ENCODE measurements around the gene ZNF687. TPM values are rescaled to one million over a fixed set of nuclear protein-coding genes. Genes with fewer than 3 reads are reported as not detected.

ZNF687 gene
- total RNA-seq, 1 experiment from 2014 or later: 34.3 TPM

DNA sequence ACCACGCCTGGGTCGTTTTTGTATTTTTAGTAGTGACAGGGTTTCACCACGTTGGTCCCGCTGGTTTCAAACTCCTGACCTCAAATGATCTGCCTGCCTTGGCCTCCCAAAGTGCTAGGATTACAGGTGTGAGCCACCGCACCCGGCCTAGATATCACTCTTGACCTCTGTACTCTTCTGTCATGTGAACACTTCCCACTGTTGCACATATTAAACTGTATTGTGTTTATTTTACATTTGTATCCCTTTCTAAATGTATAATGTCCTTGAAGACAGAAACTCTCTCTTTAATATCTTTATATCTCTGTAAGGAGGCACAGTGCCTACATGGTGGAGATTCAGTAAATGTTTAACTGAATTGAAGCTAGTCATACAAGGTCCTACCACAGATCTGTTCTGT is 46.9 kb upstream of the ZNF687 start:
- intact Hi-C loops (cut with micrococcal nuclease): no loop called here
- Histone ChIP-seq H3K9me3 (ENCODE audit: control insufficient read depth in 1 of 2, insufficient read depth in 1 of 2, low read depth in 1 of 2, low read length in 2 of 2) (no peaks in the 10 kb centered on the region), H2AFZ (ENCODE audit: low read depth, low read length, poor library complexity, severe bottlenecking) (no peak overlapping the region), H3K27me3 (ENCODE audit: insufficient read depth, low read length) (no peaks in the 10 kb centered on the region), H3K79me2 (ENCODE audit: insufficient read depth, low read length) (peaks cover 19% of the 10 kb centered on the region; the same call in 1 of the 2 replicates), H3K4me2 (ENCODE audit: low read length) (no peak overlapping the region), H3K9me2 (ENCODE audit: insufficient read depth) (no peaks in the 10 kb centered on the region), H3K9ac (ENCODE audit: low read length) (no peak overlapping the region), H3K4me1 (ENCODE audit: control insufficient read depth in 1 of 2, insufficient read depth in 2 of 2, low read length in 2 of 2) (no peaks in the 10 kb centered on the region), H3K4me3 (replicated peaks in 1 of 2; ENCODE audit: low read depth in 1 of 2, low read length in 2 of 2) (no peak overlapping the region), H4K20me1 (ENCODE audit: insufficient read depth) (no peaks in the 10 kb centered on the region), H3K27ac (ENCODE audit: low read depth, low read length) (no peak overlapping the region), H3K36me3 (ENCODE audit: control insufficient read depth in 1 of 2, insufficient read depth in 2 of 2, low read length in 2 of 2) (peaks cover 50 to 81% of the 10 kb centered on the region in 2 experiments)
- no peak for ATAC-seq
- ChIA-PET CTCF (no interaction called here), RAD21 (ENCODE audit: low non-redundant PET in 1 of 2, low total read pairs in 2 of 2, uncharacterized antibody in 2 of 2, unreplicated experiment in 2 of 2) (interaction anchor here in 1 of 2 experiments (0.7 kb wide), 1 partner anchor 605 kb away, joined by 3 read pairs; no protein-coding TSS in a partner anchor), POLR2A (no interaction called here)
- TF ChIP-seq YY1 (IDR thresholded peaks at IDR 0.05; ENCODE audit: extremely low read depth, insufficient replicate concordance, low read depth, low read length) (no peak), SIN3A (IDR thresholded peaks at IDR 0.05; ENCODE audit: low read depth) (no peak), EZH2 (IDR thresholded peaks at IDR 0.05) (no peak), FOSL1 (IDR thresholded peaks at IDR 0.05; ENCODE audit: low read depth) (no peak), TCF7L2 (IDR thresholded peaks at IDR 0.05; ENCODE audit: borderline replicate concordance, extremely low read depth, insufficient read depth, insufficient read length) (no peak), ZNF274 (IDR thresholded peaks at IDR 0.05; ENCODE audit: low read depth, low read length) (no peak), POLR2AphosphoS5 (IDR thresholded peaks at IDR 0.05; ENCODE audit: low read depth, low read length) (no peak), EZH2phosphoT487 (IDR thresholded peaks at IDR 0.05; ENCODE audit: borderline replicate concordance) (no peak), SP1 (IDR thresholded peaks at IDR 0.05; ENCODE audit: low read depth) (no peak), ELF1 (IDR thresholded peaks at IDR 0.05; ENCODE audit: borderline replicate concordance, low read depth) (no peak), RAD21 (IDR thresholded peaks at IDR 0.05; ENCODE audit: low read depth) (no peak)
- TF ChIP-seq, protein P1, sequence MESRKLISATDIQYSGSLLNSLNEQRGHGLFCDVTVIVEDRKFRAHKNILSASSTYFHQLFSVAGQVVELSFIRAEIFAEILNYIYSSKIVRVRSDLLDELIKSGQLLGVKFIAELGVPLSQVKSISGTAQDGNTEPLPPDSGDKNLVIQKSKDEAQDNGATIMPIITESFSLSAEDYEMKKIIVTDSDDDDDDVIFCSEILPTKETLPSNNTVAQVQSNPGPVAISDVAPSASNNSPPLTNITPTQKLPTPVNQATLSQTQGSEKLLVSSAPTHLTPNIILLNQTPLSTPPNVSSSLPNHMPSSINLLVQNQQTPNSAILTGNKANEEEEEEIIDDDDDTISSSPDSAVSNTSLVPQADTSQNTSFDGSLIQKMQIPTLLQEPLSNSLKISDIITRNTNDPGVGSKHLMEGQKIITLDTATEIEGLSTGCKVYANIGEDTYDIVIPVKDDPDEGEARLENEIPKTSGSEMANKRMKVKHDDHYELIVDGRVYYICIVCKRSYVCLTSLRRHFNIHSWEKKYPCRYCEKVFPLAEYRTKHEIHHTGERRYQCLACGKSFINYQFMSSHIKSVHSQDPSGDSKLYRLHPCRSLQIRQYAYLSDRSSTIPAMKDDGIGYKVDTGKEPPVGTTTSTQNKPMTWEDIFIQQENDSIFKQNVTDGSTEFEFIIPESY (IDR thresholded peaks at IDR 0.05; ENCODE audit: extremely low read depth, insufficient replicate concordance, low read length): no peak
- TF ChIP-seq, protein P2, sequence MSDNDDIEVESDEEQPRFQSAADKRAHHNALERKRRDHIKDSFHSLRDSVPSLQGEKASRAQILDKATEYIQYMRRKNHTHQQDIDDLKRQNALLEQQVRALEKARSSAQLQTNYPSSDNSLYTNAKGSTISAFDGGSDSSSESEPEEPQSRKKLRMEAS (IDR thresholded peaks at IDR 0.05): no peak
- no TSS peak for BruUV-seq (replicated peaks)
- no peak for DNase-seq (ENCODE audit: low read depth, low spot score)

Measured in HCT116 (cell line).